IMR-90 (cell line): ENCODE measurements around the gene CLPTM1L. TPM values are rescaled to one million over a fixed set of nuclear protein-coding genes. Genes with fewer than 3 reads are reported as not detected.

ENCODE experiments used
- ATAC-seq: fragments of 200-7000 bp; cut with Tn5 transposase; 2 replicates; pipeline ENCODE4 v1.9.1; 2020; ENCODE audit warnings: low read depth, mild to moderate bottlenecking, moderate library complexity
- BruUV-seq: library from RNA; stranded (reverse); fragments of 400-500 nt; replicated peaks from 2 replicates; lab custom pipeline; 2021; lab: Mats Ljungman, UMichigan
- CTCF ChIA-PET: fragments of 300-600 bp; formaldehyde crosslinking; extraction: SDS; loops from one replicate; lab custom pipeline; 2021; ENCODE audit warnings: antibody characterized with exemption; lab: Yijun Ruan, JAX
- POLR2A ChIA-PET: fragments of 300-600 bp; sonication (Branson Sonifier 250); formaldehyde crosslinking; loops from one replicate; lab custom pipeline; 2022; ENCODE audit warnings: antibody characterized with exemption; ENCODE audit not compliant: unreplicated experiment; lab: Charles Lee
- DNase-seq: peaks from one replicate; pipeline ENCODE4 v3.0.0; 2013
- H2AFZ ChIP-seq: replicated peaks from 2 replicates; pipeline ENCODE3; 2013; ENCODE audit warnings: low read length, mild to moderate bottlenecking; ENCODE audit not compliant: poor library complexity
- H2AK5ac ChIP-seq: 2 replicates; pipeline ENCODE4 v1.6.1; 2013; ENCODE audit warnings: low read depth, low read length, inconsistent platforms
- H2AK9ac ChIP-seq: replicated peaks from 2 replicates; pipeline ENCODE3; 2013; ENCODE audit warnings: mild to moderate bottlenecking, low read depth, low read length, moderate library complexity; ENCODE audit not compliant: poor library complexity
- H2BK120ac ChIP-seq: 2 replicates; pipeline ENCODE4 v1.6.1; 2013; ENCODE audit warnings: low read depth, low read length, inconsistent platforms
- H2BK15ac ChIP-seq: 3 replicates; pipeline ENCODE4 v1.6.1; 2013; ENCODE audit warnings: low read depth, low read length, inconsistent platforms
- H2BK20ac ChIP-seq: 2 replicates; pipeline ENCODE4 v1.6.1; 2013; ENCODE audit warnings: low read depth, mild to moderate bottlenecking, inconsistent platforms, low read length, moderate library complexity
- H2BK5ac ChIP-seq: 2 replicates; pipeline ENCODE4 v1.6.1; 2013; ENCODE audit warnings: mild to moderate bottlenecking, low read depth, low read length, inconsistent platforms; ENCODE audit not compliant: poor library complexity, severe bottlenecking
- H3K14ac ChIP-seq: replicated peaks from 2 replicates; pipeline ENCODE4 v1.6.1; 2013; ENCODE audit warnings: low read depth, low read length, inconsistent platforms
- H3K18ac ChIP-seq: 2 replicates; pipeline ENCODE4 v1.6.1; 2013; ENCODE audit warnings: low read depth, low read length, control low read depth
- H3K23ac ChIP-seq: 2 replicates; pipeline ENCODE4 v1.6.1; 2013; ENCODE audit warnings: low read depth, low read length, inconsistent platforms
- H3K27ac ChIP-seq: 2 replicates; pipeline ENCODE4 v1.5.1; 2013; ENCODE audit warnings: mild to moderate bottlenecking, control low read depth, low read length; ENCODE audit not compliant: insufficient read depth
- H3K27me3 ChIP-seq: 2 replicates; pipeline ENCODE4 v1.6.1; 2013; ENCODE audit warnings: low read length; ENCODE audit not compliant: control insufficient read depth, insufficient read depth
- H3K36me3 ChIP-seq: 2 replicates; pipeline ENCODE4 v1.6.1; 2013; ENCODE audit warnings: low read length, mixed read lengths; ENCODE audit not compliant: control insufficient read depth, insufficient read depth
- H3K4ac ChIP-seq: 2 replicates; pipeline ENCODE4 v1.6.1; 2013; ENCODE audit warnings: low read depth, low read length, inconsistent platforms
- H3K4me1 ChIP-seq: 2 replicates; pipeline ENCODE4 v1.6.1; 2013; ENCODE audit warnings: low read length, mixed read lengths; ENCODE audit not compliant: control insufficient read depth, insufficient read depth
- H3K4me2 ChIP-seq: 2 replicates; pipeline ENCODE4 v1.6.1; 2013; ENCODE audit warnings: low read depth, mild to moderate bottlenecking, control low read depth, low read length, moderate library complexity
- H3K4me3 ChIP-seq: 2 replicates; pipeline ENCODE4 v1.5.1; 2013; ENCODE audit warnings: low read depth, mild to moderate bottlenecking, control low read depth, low read length, moderate library complexity; ENCODE audit not compliant: insufficient read depth
- H3K56ac ChIP-seq: 2 replicates; pipeline ENCODE4 v1.6.1; 2013; ENCODE audit warnings: low read length, inconsistent platforms; ENCODE audit not compliant: insufficient read depth; ENCODE audit errors: extremely low read depth
- H3K79me1 ChIP-seq, 2 experiments: 2 replicates each; pipeline ENCODE4 v1.6.1; 2013; ENCODE audit warnings: low read length in 2 of 2, inconsistent platforms in 1 of 2, low read depth in 1 of 2
- H3K9ac ChIP-seq: 2 replicates; pipeline ENCODE4 v1.6.1; 2013; ENCODE audit warnings: low read depth, low read length, control low read depth
- H3K9me1 ChIP-seq: 2 replicates; pipeline ENCODE4 v1.6.1; 2013; ENCODE audit warnings: low read length, inconsistent platforms; ENCODE audit not compliant: insufficient read depth
- H3K9me3 ChIP-seq: 2 replicates; pipeline ENCODE4 v1.6.1; 2013; ENCODE audit warnings: low read length; ENCODE audit not compliant: control insufficient read depth, insufficient read depth
- H4K20me1 ChIP-seq: 2 replicates; pipeline ENCODE4 v1.6.1; 2013; ENCODE audit warnings: low read length, inconsistent platforms; ENCODE audit not compliant: insufficient read depth
- H4K5ac ChIP-seq: 2 replicates; pipeline ENCODE4 v1.6.1; 2013; ENCODE audit warnings: mild to moderate bottlenecking, low read depth, low read length, control low read depth
- H4K8ac ChIP-seq, 2 experiments: 2 replicates each; pipeline ENCODE4 v1.6.1; 2013; ENCODE audit warnings: low read depth in 2 of 2, low read length in 2 of 2, control low read depth in 1 of 2, inconsistent platforms in 1 of 2
- H4K91ac ChIP-seq: 2 replicates; pipeline ENCODE4 v1.6.1; 2013; ENCODE audit warnings: low read depth, low read length, inconsistent platforms; ENCODE audit not compliant: insufficient read depth
- BHLHE40 ChIP-seq: fragments of 150-350 bp; IDR thresholded peaks from 2 replicates; pipeline ENCODE4 v1.6.1; 2016; ENCODE audit warnings: mild to moderate bottlenecking, low read depth, low read length
- CEBPB ChIP-seq: IDR thresholded peaks from 2 replicates; pipeline ENCODE4 v1.6.1; 2012; ENCODE audit warnings: low read depth, low read length, improper control_type of control experiment
- CHD1 ChIP-seq: IDR thresholded peaks from 2 replicates; pipeline ENCODE4 v1.6.1; 2012; ENCODE audit warnings: low read depth, low read length, improper control_type of control experiment
- FOS ChIP-seq: fragments of 150-350 bp; IDR thresholded peaks from 2 replicates; pipeline ENCODE4 v1.6.1; 2016; ENCODE audit warnings: low read depth, low read length
- MAFK ChIP-seq: IDR thresholded peaks from 2 replicates; pipeline ENCODE4 v1.6.1; 2012; ENCODE audit warnings: low read depth, low read length, improper control_type of control experiment
- MAZ ChIP-seq: IDR thresholded peaks from 2 replicates; pipeline ENCODE4 v1.6.1; 2012; ENCODE audit warnings: low read depth, mild to moderate bottlenecking, low read length, improper control_type of control experiment, moderate library complexity, borderline replicate concordance
- MXI1 ChIP-seq: IDR thresholded peaks from 2 replicates; pipeline ENCODE4 v1.6.1; 2012; ENCODE audit warnings: low read depth, mild to moderate bottlenecking, low read length, moderate library complexity, borderline replicate concordance
- POLR2A ChIP-seq: IDR thresholded peaks from 2 replicates; pipeline ENCODE4 v1.6.1; 2012; ENCODE audit warnings: mild to moderate bottlenecking, low read depth, low read length
- RCOR1 ChIP-seq: IDR thresholded peaks from 2 replicates; pipeline ENCODE4 v1.6.1; 2012; ENCODE audit warnings: mild to moderate bottlenecking, low read length, improper control_type of control experiment; ENCODE audit not compliant: insufficient replicate concordance
- RFX5 ChIP-seq: IDR thresholded peaks from 2 replicates; pipeline ENCODE4 v1.8.0; 2012; ENCODE audit warnings: low read depth, mild to moderate bottlenecking, low read length, moderate library complexity
- WGBS, 2 experiments: methylation state at CpG; one replicate each; pipeline versions ENCODE4 v1.1.5 to v1.1.7; 2013; ENCODE audit warnings: missing lambda C conversion rate in 2 of 2; ENCODE audit not compliant: insufficient read length in 1 of 2; ENCODE audit errors: extremely low coverage in 2 of 2; 5-methylcytosine and 5-hydroxymethylcytosine counted together
- dilution Hi-C: fragments of 300-500 bp; cut with HindIII; formaldehyde crosslinking; loops from one replicate; pipeline ENCODE4 v1.14.3; 2018; ENCODE audit warnings: low sequenced_read_pairs; ENCODE audit not compliant: unreplicated experiment
- in situ Hi-C: fragments of 300-500 bp; cut with MboI; formaldehyde crosslinking; loops from 3 replicates; pipeline ENCODE4 v1.14.3; 2019; ENCODE audit warnings: low sequenced_read_pairs, inconsistent platforms, mixed read lengths
- intact Hi-C: fragments of 100-400 bp; cut with micrococcal nuclease; formaldehyde crosslinking; loops from 2 replicates; pipeline ENCODE4 v1.10.0; 2022
- polyA plus RNA-seq, 3 experiments: library from polyadenylated mRNA; depleted of rRNA; stranded (reverse); fragments of >200 nt; gene quantifications; 2 replicates each; pipeline ENCODE4 v1.2.3, GENCODE V29; 2012; ENCODE audit warnings: low replicate concordance in 1 of 3
- total RNA-seq: library from RNA; depleted of rRNA; stranded (reverse); fragments of >200 nt; gene quantifications from 2 replicates; pipeline ENCODE4 v1.2.3, GENCODE V29; 2012
- TF ChIP-seq, protein P1 (sequence below): fragments of 150-350 bp; IDR thresholded peaks from 2 replicates; pipeline ENCODE4 v1.6.1; 2016; ENCODE audit warnings: low read depth, mild to moderate bottlenecking, low read length, moderate library complexity, borderline replicate concordance

Gene CLPTM1L
- total and polyA plus RNA-seq, 2 of the 4 experiments (the other 2 are of a cell fraction): 114 to 137 TPM

DNA sequence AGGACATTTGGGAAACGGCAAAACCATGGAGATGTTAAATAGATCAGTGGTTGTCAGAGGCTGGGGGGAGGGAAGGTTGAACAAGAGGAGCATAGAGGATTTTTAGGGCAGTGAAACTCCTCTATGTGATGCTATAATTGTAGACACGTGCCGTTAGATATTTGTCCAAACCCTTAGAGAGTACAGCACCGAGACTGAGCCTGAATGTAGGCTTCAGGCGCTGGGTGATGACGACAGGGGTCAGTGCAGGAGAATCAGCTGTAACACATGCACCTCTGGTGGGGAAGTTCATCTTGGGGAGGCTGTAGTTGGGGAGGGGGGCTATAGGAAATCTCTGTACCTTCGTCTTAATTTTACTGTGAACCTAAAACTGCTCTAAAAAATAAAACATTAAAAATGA lies 22.2 kb upstream of the CLPTM1L start:
- no TSS peak for BruUV-seq

More for the DNA sequence above, 22.2 kb upstream of the CLPTM1L start:
- Histone ChIP-seq H3K4me3 (no peak overlapping the region), H3K4ac (no peak overlapping the region), H3K27me3 (peaks cover 41% of the 10 kb centered on the region; the same call in 1 of the 2 replicates), H3K4me2 (no peak overlapping the region), H2AK9ac (no peak overlapping the region), H4K8ac (no peak overlapping the region), H3K4me1 (no peaks in the 10 kb centered on the region), H2AK5ac (no peak overlapping the region), H3K27ac (no peak overlapping the region), H3K14ac (no peak overlapping the region), H3K79me1 (no peaks in the 10 kb centered on the region), H3K36me3 (no peaks in the 10 kb centered on the region), H3K18ac (no peak overlapping the region), H4K5ac (no peak overlapping the region), H3K23ac (no peak overlapping the region), H2AFZ (no peak overlapping the region), H3K9ac (no peak overlapping the region), H3K9me1 (no peaks in the 10 kb centered on the region), H2BK120ac (no peak overlapping the region), H3K9me3 (no peaks in the 10 kb centered on the region), H4K20me1 (no peaks in the 10 kb centered on the region), H2BK20ac (no peak overlapping the region), H3K56ac (no peak overlapping the region), H4K91ac (no peak overlapping the region), H2BK5ac (no peak overlapping the region), H2BK15ac (no peak overlapping the region)
- ChIA-PET POLR2A (no interaction called here), CTCF (no interaction called here)
- DNase-seq (no peak), ATAC-seq (no peak)
- in situ Hi-C loops: loop anchor here (25.0 kb wide), 1 partner anchor 270 kb away; no protein-coding TSS in a partner anchor
- dilution Hi-C loops: no loop called here
- WGBS, 2 experiments: 72% methylated on average over 5 of the region's 7 CpGs; no CpG with 5 or more reads in 1 of the 2 experiments
- TF ChIP-seq BHLHE40: no peak
- TF ChIP-seq MXI1: no peak
- TF ChIP-seq RCOR1: no peak
- TF ChIP-seq RFX5: no peak
- TF ChIP-seq POLR2A: no peak
- TF ChIP-seq MAZ: no peak
- no peak for TF ChIP-seq FOS
- TF ChIP-seq, protein P1, sequence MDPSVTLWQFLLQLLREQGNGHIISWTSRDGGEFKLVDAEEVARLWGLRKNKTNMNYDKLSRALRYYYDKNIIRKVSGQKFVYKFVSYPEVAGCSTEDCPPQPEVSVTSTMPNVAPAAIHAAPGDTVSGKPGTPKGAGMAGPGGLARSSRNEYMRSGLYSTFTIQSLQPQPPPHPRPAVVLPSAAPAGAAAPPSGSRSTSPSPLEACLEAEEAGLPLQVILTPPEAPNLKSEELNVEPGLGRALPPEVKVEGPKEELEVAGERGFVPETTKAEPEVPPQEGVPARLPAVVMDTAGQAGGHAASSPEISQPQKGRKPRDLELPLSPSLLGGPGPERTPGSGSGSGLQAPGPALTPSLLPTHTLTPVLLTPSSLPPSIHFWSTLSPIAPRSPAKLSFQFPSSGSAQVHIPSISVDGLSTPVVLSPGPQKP: no peak
- TF ChIP-seq CEBPB: no peak
- no peak for TF ChIP-seq MAFK
- TF ChIP-seq CHD1: no peak
- intact Hi-C loops: no loop called here
